ENCODE data around the gene CDSN. TPM values are rescaled to one million over a fixed set of nuclear protein-coding genes. Genes with fewer than 3 reads are reported as not detected.

The CDSN gene
- polyA plus RNA-seq, 4 donors: not detected

GRCh38 chr6:31116661-31117385 lies 3.4 kb downstream of the CDSN start:
- no peak for DNase-seq (ENCODE audit: low read depth in 4 of 4, low spot score in 2 of 4)

DNA sequence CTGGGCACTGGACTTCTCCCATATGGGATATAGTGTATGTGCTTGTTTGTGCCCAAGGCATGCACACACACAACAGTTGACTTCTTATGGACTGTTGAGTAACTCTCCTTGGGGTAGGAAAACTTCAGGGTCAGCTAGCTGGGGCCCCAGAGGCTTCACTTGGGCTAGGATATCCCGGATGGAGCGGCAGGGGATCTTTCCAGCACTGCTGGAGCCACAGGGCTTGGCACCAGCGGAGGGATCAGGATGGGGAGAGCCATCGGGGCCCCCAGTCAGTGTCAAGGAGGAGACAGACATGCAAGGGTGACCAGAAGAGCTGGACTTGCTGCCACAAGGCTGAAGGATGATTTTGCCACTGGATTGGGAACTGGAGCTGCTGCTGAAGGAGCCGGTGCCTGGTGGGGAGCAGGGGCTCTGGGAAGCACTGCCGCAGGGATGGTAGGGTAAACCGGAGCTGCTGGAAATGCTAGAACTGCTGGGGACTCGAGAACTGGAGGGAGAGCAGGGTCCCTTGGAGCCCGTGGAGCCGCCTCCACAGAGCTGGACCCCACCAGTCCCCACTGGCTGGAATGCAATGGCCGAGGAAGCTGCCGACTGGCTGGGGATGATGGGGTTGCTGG lies 4.2 kb downstream of the CDSN start:
- no peak for DNase-seq (ENCODE audit: low read depth in 4 of 4, low spot score in 2 of 4)

DNA sequence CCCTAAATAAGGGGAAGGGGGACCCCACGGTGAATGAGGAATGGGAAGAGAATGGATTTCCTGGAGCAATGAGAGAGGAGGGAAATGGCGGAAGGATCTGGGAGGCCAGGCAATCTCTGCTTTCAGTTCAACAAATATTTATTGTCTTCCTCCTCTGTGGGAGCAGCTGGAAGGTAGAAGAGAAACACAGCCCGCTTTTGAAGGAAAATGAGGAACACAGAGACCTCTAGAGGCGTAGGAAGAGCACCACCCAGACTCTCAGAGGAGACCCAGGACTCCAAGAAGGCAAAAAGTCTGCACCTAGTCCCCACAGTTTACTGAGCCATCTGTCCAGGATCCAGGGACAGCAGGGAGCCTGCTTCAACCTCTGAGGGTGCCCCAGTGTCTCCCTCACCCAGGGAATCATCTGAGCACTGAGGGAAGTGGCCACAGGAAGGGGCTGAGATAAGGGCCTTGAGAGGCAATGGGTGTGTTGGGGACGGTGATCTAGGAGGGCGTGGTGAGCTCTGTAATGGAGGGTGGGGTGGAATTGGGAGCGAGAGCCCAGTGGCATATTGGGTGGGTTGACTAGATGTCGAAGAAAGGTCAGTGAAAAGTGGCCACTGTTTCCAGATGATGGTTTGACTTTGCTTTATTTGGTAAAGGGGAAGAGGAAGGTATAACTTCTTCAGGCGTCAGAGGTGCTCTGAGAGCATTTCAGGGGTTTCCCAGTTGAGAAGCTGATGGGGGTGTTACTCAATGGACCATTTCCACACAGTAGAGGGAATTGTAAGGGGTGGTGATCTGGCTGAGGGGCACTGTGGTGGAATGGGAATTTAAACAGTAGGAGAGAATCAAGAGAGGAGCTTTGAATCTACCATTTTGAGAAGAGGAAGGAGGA lies 5.0 kb downstream of the CDSN start:
- DNase-seq (ENCODE audit: low read depth in 4 of 4, low spot score in 2 of 4): no peak

DNA sequence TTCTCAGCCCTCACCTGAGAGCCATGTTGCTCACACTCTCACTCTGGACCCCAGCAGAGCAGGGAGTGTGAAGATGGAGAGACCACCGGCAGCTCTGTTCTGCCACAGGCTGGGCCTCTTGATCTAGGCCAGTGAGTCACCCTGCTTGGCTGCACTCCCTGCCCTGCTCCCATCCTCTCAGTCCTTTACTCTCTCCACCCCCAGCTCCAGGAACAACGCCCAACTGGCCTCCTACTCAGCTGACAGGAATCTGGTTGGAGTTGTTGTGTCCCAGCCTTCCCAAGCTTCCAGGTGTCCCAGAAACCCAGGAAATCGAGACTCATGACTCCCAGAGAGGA lies 5.7 kb downstream of the CDSN start, which contains the start of gene PSORS1C1:
Gene PSORS1C1, plus strand, starts transcription at position 260 of the 338 bp plus-strand sequence. CDS start 14,833 bp downstream, outside the sequence.
- no peak for DNase-seq (ENCODE audit: low read depth in 4 of 4, low spot score in 2 of 4)

GRCh38 chr6:31113861-31114540 lies 6.2 kb downstream of the CDSN start:
- no peak for DNase-seq (ENCODE audit: low read depth in 4 of 4, low spot score in 2 of 4)

GRCh38 chr6:31112478-31112877 lies 7.8 kb downstream of the CDSN start, which contains the start of gene C6orf15:
C6orf15 (minus strand) TSS chr6:31112575; CDS start chr6:31112555, 20 bp downstream.
- no peak for DNase-seq (ENCODE audit: low read depth in 4 of 4, low spot score in 2 of 4)

GRCh38 chr6:31111712-31112111 lies 8.5 kb downstream of the CDSN start:
- no peak for DNase-seq (ENCODE audit: low read depth in 4 of 4, low spot score in 2 of 4)

DNA sequence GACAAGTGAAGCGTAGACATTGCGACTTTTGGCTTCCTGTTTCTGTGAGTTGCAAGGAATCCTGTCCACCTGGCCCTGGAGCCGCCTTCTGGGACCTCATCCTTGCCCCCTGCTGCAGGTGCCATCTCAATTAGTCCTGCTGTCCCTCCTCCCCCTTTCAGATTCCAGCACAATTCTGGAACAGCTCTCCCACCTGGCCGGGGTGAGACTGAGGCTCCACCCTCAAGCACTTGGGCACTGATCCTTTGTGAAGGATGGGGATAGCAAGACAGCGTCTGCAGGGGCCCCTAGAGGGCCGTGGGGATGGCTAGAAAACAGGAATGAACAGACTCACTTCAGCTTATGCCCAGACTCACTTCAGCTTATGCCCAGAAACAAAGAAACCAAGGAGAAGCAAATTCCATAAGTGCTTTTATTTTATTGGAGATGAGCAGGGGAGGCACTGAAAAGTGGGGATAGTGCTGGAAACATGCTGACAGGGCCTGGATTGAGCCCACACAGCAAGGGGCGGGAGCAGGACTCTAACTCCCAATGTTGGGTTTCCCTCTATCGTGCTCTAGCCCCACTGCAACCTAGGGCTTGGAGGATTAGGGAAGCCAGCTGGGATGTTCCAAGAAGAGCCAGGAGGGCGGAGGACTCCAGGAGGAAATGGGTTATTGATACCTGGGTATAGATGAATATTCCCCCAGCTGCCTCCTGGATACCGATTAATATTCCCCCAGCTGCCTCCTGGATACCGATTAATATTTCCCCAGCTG lies 9.2 kb downstream of the CDSN start:
- no peak for DNase-seq (ENCODE audit: low read depth in 4 of 4, low spot score in 2 of 4)

- DNase-seq (ENCODE audit: low read depth in 4 of 4, low spot score in 2 of 4): no peak
These were observed 13.2 kb downstream of the CDSN start for GRCh38 chr6:31107052-31107451.

DNA sequence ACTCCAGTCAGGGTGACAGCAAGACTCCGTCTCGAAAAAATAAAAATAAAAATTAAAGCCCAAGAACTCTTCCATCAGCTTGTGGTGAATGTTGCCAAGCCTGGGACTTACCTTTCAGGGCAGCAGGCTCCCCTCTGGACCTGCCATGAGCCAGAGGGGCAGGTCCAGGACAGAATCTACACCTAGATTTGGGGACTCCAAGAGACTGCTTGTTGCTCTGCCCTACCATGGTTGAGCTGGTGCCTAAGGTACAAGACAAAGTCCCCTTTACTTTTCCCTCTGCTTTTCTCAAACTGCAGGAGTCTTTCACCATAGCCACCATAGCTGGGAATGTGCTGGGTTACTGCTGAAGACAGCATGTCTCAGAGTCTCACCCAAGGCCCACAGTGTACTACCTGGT lies 17.1 kb downstream of the CDSN start:
- DNase-seq (ENCODE audit: low read depth in 4 of 4, low spot score in 2 of 4): no peak

- no peak for DNase-seq (ENCODE audit: low read depth in 4 of 4, low spot score in 2 of 4)
These were observed 21.8 kb downstream of the CDSN start for GRCh38 chr6:31098449-31098938.

DNA sequence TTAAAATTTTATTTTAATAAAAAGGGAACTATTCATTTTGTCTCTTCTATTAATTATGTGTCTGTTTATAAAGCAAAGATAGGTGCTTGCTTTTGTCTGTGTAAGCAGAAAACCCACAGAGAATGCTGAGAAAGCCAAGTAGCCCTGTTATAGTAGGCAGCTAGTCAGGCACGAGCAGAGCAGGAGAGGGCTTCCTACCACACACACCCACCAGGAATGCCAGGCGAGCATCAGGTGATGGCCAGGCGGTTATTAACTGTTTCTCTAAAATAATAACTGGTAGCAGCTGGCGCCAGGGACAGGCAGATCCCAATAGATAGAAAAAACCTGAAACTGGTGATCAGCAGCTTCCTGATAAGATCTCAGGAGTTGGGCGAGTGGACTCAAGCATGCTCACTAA lies 23.6 kb downstream of the CDSN start:
- DNase-seq (ENCODE audit: low read depth in 4 of 4, low spot score in 2 of 4): no peak

- DNase-seq (ENCODE audit: low read depth in 4 of 4, low spot score in 2 of 4): no peak
These were observed 24.0 kb downstream of the CDSN start for GRCh38 chr6:31096215-31096614.

GRCh38 chr6:31094389-31094881 lies 25.8 kb downstream of the CDSN start:
- no peak for DNase-seq (ENCODE audit: low read depth in 4 of 4, low spot score in 2 of 4)

GRCh38 chr6:31092769-31093505 lies 27.3 kb downstream of the CDSN start:
- DNase-seq (ENCODE audit: low read depth in 4 of 4, low spot score in 2 of 4): no peak

GRCh38 chr6:31092238-31092637 lies 28.0 kb downstream of the CDSN start:
- DNase-seq (ENCODE audit: low read depth in 4 of 4, low spot score in 2 of 4): no peak

- DNase-seq (ENCODE audit: low read depth in 4 of 4, low spot score in 2 of 4): no peak
These were observed 28.6 kb downstream of the CDSN start for GRCh38 chr6:31091680-31092079.

DNA sequence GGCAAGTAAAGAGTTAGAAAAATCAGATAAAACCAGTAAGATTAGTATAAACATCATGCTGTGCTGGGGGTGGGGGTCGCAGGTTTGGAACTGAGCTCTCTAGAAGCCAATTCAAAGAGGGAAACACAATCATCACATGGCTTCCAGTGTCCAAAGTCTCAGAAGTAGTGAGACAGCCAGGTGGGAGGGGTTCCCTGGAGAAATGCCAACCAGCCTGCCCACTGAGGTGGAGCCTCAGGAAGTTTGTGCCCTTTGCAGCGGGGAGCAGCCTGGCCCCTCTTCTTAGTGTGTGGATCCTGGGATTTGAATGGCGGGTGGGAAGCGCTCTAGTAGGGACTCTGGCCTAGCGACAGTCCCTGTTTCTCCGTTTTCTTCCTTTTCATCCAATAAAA lies 29.3 kb downstream of the CDSN start:
- DNase-seq (ENCODE audit: low read depth in 4 of 4, low spot score in 2 of 4): no peak

All from left renal cortex interstitium (tissue), 4 donors.